GM19043 (cell line): ENCODE measurements around the gene NEK10.

Experiments used
- ATAC-seq: cut with Tn5 transposase; IDR thresholded peaks from one replicate; pipeline ENCODE4 v1.9.1; 2021; ENCODE audit warnings: low read depth; ENCODE audit not compliant: unreplicated experiment

Gene NEK10

DNA sequence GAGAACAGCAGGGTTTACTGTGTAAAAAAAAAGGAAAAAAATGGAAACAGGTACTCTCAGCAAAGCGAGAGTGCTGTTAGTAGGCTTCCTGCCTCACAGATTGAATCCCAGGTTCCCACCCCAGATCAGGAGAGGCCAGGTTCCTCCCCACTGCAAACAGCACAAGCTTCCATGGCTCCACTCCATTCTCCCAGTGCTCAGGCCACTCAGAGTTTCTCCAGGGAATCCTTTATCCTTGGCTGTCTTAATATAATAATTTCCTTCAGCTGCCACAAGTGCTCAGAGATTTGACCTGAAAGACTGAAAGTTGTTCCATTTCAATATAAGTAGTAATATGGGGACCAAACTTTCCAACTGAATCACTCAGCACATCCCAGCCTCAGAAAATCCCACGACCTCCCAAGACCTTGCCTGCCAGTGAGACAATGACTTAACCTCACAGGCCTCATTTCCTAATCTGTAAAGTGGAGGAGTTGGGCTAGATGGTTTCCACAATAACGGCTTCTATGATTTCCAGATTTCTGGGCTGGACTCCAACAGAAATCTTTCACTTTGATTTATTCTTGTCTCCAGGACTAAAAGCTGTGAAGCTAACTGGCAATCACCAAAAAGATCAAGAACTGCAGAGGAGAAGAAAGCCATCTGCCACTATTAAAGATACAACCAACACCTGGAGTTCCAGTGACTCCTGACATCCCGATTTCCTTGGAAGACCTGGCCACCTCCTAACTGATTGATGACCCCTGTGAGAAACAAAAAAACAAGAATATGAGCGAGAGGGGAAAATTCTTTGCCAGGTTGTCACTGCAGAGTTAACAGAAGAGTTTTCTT is 289.5 kb downstream of the NEK10 start:
- no peak for ATAC-seq

- no peak for ATAC-seq
Measured at GRCh38 chr3:27078246-27078913, 290.8 kb downstream of the NEK10 start.

GRCh38 chr3:27076815-27077630 is 292.2 kb downstream of the NEK10 start:
- ATAC-seq, result no peak

DNA sequence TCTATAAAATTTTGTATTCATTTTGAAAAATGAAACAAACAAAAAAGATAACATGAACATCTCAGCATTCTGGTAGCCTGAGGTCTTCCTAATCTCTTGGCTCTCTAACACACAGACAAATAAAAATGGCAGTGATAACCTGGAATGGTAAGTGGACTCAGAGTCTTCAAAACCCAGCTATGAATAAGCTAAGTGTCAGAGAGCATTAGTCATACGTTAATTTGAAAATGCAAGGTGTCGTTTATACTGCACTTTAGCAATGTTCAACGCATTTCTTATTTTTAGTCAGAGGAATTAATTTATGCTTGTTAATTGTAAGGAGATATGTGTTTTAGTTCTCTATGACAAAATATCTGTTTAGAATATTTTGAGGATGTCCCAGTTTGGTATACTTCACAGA is 294.3 kb downstream of the NEK10 start:
- no peak for ATAC-seq

GRCh38 chr3:27073912-27074311 is 295.3 kb downstream of the NEK10 start:
- no peak for ATAC-seq

DNA sequence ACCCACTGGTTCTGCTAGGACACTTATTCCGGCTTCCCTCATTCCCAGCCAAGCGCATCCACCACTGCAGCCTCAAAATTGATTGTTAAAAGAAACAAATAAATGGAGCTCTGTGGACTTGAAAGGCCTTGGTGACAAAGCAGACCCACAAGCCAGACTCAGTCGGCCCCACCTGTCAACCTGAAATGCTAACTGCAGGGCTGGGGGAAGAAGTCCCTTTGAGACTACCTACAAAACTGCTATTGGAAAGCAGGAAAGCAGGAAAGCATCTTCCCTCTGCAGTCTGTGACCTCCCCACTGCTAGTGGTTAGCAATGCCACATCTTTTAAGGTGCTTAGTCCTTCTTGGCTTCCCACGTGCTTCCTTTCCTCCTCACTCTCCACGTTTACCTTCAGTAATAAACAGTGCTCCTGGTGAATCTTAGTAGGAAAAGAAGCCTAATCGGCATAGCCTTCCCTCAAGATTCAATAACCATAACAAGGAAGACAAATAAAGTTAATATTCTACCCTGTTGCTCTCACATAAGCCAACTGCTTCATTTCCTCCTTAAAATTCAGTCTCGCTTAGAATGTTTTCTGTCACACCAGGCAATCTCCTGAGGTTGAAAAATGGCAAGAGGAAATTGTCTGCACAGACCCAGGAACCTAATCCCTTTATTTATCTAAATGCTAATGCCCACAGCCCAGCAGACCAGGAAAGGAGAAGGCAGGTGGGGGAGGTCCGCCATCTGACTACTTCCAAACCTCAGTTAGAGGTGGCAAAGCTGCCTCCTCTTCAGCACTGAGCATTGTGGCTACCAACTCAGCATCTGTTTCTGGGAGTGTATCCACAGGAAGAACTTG is 296.2 kb downstream of the NEK10 start:
- no peak for ATAC-seq

DNA sequence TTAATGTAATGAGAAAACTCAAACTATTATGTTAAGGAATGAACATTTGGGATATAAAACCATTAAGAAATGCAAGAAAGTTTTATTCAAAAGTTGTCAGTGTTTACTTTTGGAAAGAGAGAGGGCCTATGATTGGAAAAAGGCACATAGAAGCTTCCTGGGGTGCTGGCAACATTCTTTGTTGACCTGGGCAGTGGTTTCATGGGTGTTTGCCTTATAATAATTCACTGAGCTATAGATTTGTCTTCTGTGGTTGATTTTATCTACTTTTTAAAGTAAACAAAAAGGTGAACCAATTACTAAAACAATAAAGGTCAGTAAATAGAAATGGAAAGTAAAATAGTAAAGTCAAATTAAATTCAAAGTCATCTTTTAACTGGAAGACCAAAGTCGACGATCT is 308.8 kb downstream of the NEK10 start:
- no peak for ATAC-seq
